Smooth muscle cell (in vitro differentiated cells): ENCODE data around the gene DGKB. TPM values are rescaled to one million over a fixed set of nuclear protein-coding genes. Genes with fewer than 3 reads are reported as not detected.

Experiments
- DNase-seq: peaks from one replicate; lab custom pipeline; 2025; ENCODE audit not compliant: unreplicated experiment; lab: John Stamatoyannopoulos, UW
- H2AFZ ChIP-seq: fragments of 200-600 bp; sonication (generic); 2 replicates; pipeline ENCODE4 v1.6.0; 2016; ENCODE audit warnings: antibody characterized with exemption, low read depth, mild to moderate bottlenecking
- H3F3A ChIP-seq: fragments of 200-600 bp; sonication (generic); 2 replicates; pipeline ENCODE4 v1.6.0; 2017; ENCODE audit warnings: antibody characterized with exemption, low read depth
- H3K27ac ChIP-seq: fragments of 200-600 bp; sonication (generic); 2 replicates; pipeline ENCODE4 v1.5.1; 2016; ENCODE audit warnings: low read depth, mild to moderate bottlenecking
- H3K27me3 ChIP-seq: fragments of 200-600 bp; sonication (generic); 2 replicates; pipeline ENCODE4 v1.6.1; 2016; ENCODE audit warnings: low read depth, mild to moderate bottlenecking
- H3K36me3 ChIP-seq: fragments of 200-600 bp; sonication (generic); 2 replicates; pipeline ENCODE4 v1.5.1; 2016; ENCODE audit warnings: low read depth
- H3K4me1 ChIP-seq: fragments of 200-600 bp; sonication (generic); 2 replicates; pipeline ENCODE4 v1.5.1; 2016; ENCODE audit warnings: low read depth
- H3K4me2 ChIP-seq: fragments of 200-600 bp; sonication (generic); 2 replicates; pipeline ENCODE4 v1.6.0; 2016; ENCODE audit warnings: mild to moderate bottlenecking
- H3K4me3 ChIP-seq: fragments of 200-600 bp; sonication (generic); 2 replicates; pipeline ENCODE4 v1.5.1; 2016; ENCODE audit warnings: mild to moderate bottlenecking
- H3K79me2 ChIP-seq: fragments of 200-600 bp; sonication (generic); 2 replicates; pipeline ENCODE4 v1.6.0; 2016; ENCODE audit warnings: low read depth, mild to moderate bottlenecking
- H3K9ac ChIP-seq: fragments of 200-600 bp; sonication (generic); 2 replicates; pipeline ENCODE4 v1.6.0; 2016; ENCODE audit warnings: low read depth
- H3K9me3 ChIP-seq: fragments of 200-600 bp; sonication (generic); replicated peaks from 2 replicates; pipeline ENCODE4 v1.5.1; 2016; ENCODE audit warnings: low read depth
- H4K20me1 ChIP-seq: fragments of 200-600 bp; sonication (generic); 2 replicates; pipeline ENCODE4 v1.6.0; 2016; ENCODE audit warnings: low read depth
- CTCF ChIP-seq: fragments of 200-600 bp; sonication (generic); IDR thresholded peaks from 2 replicates; pipeline ENCODE4 v1.5.1; 2017; ENCODE audit warnings: borderline replicate concordance, mild to moderate bottlenecking, antibody characterized with exemption; ENCODE audit not compliant: insufficient read depth, poor library complexity, severe bottlenecking
- WGBS: methylation state at CpG from one replicate; pipeline ENCODE4 v1.1.7; 2016; ENCODE audit warnings: low lambda C conversion rate; 5-methylcytosine and 5-hydroxymethylcytosine counted together
- polyA plus RNA-seq: library from polyadenylated mRNA; unstranded; fragments of >200 nt; fragmentation: Nextera tagmentation; extraction: Ambion mirVana; gene quantifications from 2 replicates; pipeline ENCODE4 v1.2.1, GENCODE V29; 2016
- total RNA-seq: library from RNA; depleted of rRNA; stranded (reverse); fragments of >200 nt; gene quantifications from 2 replicates; pipeline ENCODE4 v1.2.3, GENCODE V29; 2014

The DGKB gene
- total and polyA plus RNA-seq, 2 experiments from 2014 or later = not detected

- H3K9me3 ChIP-seq = no peaks in the 10 kb centered on the region
- WGBS = 91% methylated on average over 2 of the region's 2 CpGs
- no peaks in the 10 kb centered on the region for H3K4me1 ChIP-seq
- no peaks in the 10 kb centered on the region for H4K20me1 ChIP-seq
- H3K4me3 ChIP-seq = no peak overlapping the region
- no peaks in the 10 kb centered on the region for H3K27me3 ChIP-seq
- DNase-seq = no peak
- TF ChIP-seq CTCF = no peak
- no peaks in the 10 kb centered on the region for H3K79me2 ChIP-seq
- H3K9ac ChIP-seq = no peak overlapping the region
- H3K4me2 ChIP-seq = no peak overlapping the region
- no peaks in the 10 kb centered on the region for H3F3A ChIP-seq
- H3K27ac ChIP-seq = no peak overlapping the region
- H3K36me3 ChIP-seq = no peaks in the 10 kb centered on the region
- H2AFZ ChIP-seq = no peak overlapping the region
These were observed 764.9 kb downstream of the DGKB start for GRCh38 chr7:14137676-14138075.

- H3K4me1 ChIP-seq = no peaks in the 10 kb centered on the region
- H3K79me2 ChIP-seq = no peaks in the 10 kb centered on the region
- H3K27me3 ChIP-seq = no peaks in the 10 kb centered on the region
- 55% methylated on average over 1 of the region's 1 CpG for WGBS
- no peak overlapping the region for H3K27ac ChIP-seq
- no peaks in the 10 kb centered on the region for H3F3A ChIP-seq
- H3K9ac ChIP-seq = no peak overlapping the region
- H3K4me3 ChIP-seq = no peak overlapping the region
- no peak for TF ChIP-seq CTCF
- no peak overlapping the region for H3K4me2 ChIP-seq
- no peaks in the 10 kb centered on the region for H3K36me3 ChIP-seq
- H2AFZ ChIP-seq = no peak overlapping the region
- H4K20me1 ChIP-seq = no peaks in the 10 kb centered on the region
- H3K9me3 ChIP-seq = no peaks in the 10 kb centered on the region
- no peak for DNase-seq
These were observed 768.8 kb downstream of the DGKB start for GRCh38 chr7:14133752-14134151.

- no peak for TF ChIP-seq CTCF
- Histone ChIP-seq H3K4me1 (no peaks in the 10 kb centered on the region), H3K9ac (no peak overlapping the region), H3K79me2 (no peaks in the 10 kb centered on the region), H3K4me3 (no peak overlapping the region), H2AFZ (peak overlapping the region; percentile 19), H3K9me3 (no peaks in the 10 kb centered on the region), H3K36me3 (no peaks in the 10 kb centered on the region), H3F3A (no peaks in the 10 kb centered on the region), H4K20me1 (no peaks in the 10 kb centered on the region), H3K4me2 (no peak overlapping the region), H3K27ac (no peak overlapping the region), H3K27me3 (no peaks in the 10 kb centered on the region)
- DNase-seq = no peak
- WGBS = 80% methylated on average over 3 of the region's 3 CpGs
These were observed 776.6 kb downstream of the DGKB start for GRCh38 chr7:14125998-14126397.

GRCh38 chr7:14124716-14125115, 777.8 kb downstream of the DGKB start:
- Histone ChIP-seq H3K9me3 (no peaks in the 10 kb centered on the region), H3K79me2 (no peaks in the 10 kb centered on the region), H3F3A (no peaks in the 10 kb centered on the region), H3K9ac (no peak overlapping the region), H2AFZ (peak overlapping the region; percentile 22), H3K4me2 (no peak overlapping the region), H4K20me1 (no peaks in the 10 kb centered on the region), H3K4me3 (no peak overlapping the region), H3K36me3 (no peaks in the 10 kb centered on the region), H3K27me3 (no peaks in the 10 kb centered on the region), H3K27ac (no peak overlapping the region), H3K4me1 (no peaks in the 10 kb centered on the region)
- no peak for DNase-seq
- 87% methylated on average over 2 of the region's 2 CpGs for WGBS
- TF ChIP-seq CTCF = no peak
